Omental fat pad (tissue), 4 donors: ENCODE data around the gene RNASE13. TPM values are rescaled to one million over a fixed set of nuclear protein-coding genes. Genes with fewer than 3 reads are reported as not detected.

Experiments
- ATAC-seq: fragments of 150-250 bp; one replicate; pipeline ENCODE4 v1.9.1; 2016; ENCODE audit warnings: mild to moderate bottlenecking, moderate library complexity; ENCODE audit not compliant: low FRiP score
- DNase-seq: peaks from one replicate; pipeline ENCODE4 v3.0.0-alpha.2; 2019; ENCODE audit warnings: low spot score
- total RNA-seq, 4 donors: library from RNA; depleted of rRNA; stranded (reverse); fragments of >200 nt; gene quantifications; one replicate each; pipeline ENCODE4 v1.1.0, GENCODE V29; 2016
- TF ChIP-seq, protein P1 (sequence below), 3 donors: fragments of 450-650 bp; IDR thresholded peaks; one replicate each; pipeline ENCODE4 v1.5.1; 2016 to 2017; ENCODE audit warnings: antibody characterized with exemption in 3 of 3, mild to moderate bottlenecking in 3 of 3, moderate library complexity in 2 of 3

Gene RNASE13
- total RNA-seq, 4 donors from 2014 or later: not detected

DNA sequence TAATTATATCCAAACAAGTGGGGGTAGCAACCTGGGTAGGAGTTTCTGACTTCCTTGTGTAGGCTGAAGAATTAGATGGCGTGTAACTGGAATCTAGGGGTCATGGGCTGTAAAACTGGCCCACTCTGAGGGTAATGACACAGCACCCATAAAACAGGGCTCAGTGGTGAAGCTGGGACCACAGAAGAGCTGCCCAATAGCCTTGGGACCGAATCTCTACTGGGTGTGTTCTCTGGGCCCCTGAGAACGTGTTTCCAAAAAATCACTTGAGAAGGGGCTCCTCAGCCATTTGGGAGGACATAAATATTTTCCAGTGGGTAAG, 26.7 kb upstream of the RNASE13 start:
- TF ChIP-seq, protein P1, sequence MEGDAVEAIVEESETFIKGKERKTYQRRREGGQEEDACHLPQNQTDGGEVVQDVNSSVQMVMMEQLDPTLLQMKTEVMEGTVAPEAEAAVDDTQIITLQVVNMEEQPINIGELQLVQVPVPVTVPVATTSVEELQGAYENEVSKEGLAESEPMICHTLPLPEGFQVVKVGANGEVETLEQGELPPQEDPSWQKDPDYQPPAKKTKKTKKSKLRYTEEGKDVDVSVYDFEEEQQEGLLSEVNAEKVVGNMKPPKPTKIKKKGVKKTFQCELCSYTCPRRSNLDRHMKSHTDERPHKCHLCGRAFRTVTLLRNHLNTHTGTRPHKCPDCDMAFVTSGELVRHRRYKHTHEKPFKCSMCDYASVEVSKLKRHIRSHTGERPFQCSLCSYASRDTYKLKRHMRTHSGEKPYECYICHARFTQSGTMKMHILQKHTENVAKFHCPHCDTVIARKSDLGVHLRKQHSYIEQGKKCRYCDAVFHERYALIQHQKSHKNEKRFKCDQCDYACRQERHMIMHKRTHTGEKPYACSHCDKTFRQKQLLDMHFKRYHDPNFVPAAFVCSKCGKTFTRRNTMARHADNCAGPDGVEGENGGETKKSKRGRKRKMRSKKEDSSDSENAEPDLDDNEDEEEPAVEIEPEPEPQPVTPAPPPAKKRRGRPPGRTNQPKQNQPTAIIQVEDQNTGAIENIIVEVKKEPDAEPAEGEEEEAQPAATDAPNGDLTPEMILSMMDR (IDR thresholded peaks at IDR 0.05): no peak
- DNase-seq (no peak), ATAC-seq (no peak)

DNA sequence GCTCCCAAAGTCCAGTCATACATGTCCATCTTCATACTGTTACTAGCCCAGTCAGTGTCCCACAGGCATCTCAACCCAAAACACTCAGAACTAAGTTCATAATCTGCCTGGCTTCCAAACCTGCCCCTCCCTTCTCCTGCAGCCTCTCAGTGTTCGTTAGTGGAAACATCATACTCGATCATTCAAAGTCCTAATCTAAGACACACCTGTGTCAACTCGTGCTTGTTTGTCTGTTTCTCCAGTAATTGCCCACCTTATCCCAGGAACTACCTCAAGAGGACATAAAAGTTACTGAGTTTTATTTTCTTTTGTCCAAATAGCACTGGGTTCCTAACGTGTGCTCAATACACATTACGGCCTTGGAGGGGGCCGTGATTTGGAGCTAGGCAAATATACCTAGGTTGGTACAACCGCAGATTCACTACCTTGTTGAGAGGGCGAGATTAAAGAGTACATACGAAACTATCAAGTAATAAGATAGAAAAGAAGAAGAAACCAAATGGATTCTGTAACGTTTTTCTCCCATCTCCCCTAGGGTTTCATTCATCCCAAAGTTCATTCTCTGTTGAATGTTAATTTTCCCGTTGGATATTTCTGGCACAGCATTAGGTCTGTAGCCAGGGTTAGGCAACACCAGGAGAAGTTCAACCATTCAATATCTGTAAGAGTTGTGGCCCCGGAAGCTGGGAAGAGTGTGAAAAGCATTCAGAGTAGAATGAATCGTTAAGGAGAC, 26.2 kb upstream of the RNASE13 start:
- TF ChIP-seq, protein P1 (IDR thresholded peaks at IDR 0.05): no peak
- ATAC-seq: no peak
- DNase-seq: no peak

DNA sequence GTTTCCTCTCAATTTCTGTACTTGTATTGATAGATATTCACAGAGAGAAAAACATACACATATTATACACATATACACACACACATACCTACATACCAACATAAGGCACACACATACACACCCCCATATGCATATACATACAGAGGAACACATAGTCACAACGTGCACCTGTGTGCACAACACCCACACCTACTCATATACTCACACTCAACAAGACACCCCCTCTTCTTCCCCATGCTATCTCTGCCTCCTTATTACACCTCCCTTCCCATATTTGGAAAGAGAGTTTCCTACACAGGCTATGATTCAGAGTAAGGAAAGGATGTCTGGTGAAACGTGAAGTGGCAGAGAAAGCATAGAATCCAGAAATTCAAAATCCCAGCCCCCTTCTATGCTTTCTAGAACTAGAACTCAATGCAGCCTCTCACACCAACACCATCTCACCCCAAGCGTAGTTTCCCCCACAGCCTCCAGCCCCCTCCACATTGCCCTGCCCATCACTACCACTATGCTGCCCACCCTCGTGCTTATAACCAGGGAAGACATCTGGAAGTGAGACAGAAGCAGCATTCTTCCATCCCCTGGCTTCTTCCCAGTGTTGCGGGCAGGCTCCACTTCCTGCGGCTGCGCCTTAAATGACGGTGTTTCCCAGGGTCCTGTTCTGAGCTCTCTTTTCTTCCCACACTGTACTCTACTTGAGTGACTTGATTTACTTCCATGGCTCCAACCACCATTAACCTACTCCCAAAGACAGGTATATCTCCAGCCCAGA, 25.4 kb upstream of the RNASE13 start:
- ATAC-seq: no peak
- TF ChIP-seq, protein P1 (IDR thresholded peaks at IDR 0.05): no peak
- DNase-seq: no peak

DNA sequence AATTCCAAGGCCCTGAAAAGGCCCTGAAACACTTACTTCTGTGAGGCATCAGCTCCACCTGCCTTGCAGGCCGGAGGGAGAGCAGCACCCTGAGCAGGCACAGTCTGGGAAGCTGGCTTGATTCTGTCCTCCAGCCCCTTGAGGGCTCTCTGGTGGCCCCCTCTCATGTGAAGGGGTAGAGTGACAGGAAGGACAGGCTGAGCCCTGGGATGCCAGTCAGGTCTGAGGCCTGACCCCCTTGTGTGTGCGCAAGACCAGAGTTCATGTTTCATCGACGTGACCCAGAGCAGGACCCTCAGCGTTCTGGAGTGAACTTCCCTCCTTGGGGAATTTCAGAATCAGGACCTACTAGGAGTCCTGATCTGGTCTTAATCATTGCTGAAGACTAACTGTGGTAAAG, 24.3 kb upstream of the RNASE13 start:
- ATAC-seq: no peak
- DNase-seq: no peak
- TF ChIP-seq, protein P1 (IDR thresholded peaks at IDR 0.05): no peak

DNA sequence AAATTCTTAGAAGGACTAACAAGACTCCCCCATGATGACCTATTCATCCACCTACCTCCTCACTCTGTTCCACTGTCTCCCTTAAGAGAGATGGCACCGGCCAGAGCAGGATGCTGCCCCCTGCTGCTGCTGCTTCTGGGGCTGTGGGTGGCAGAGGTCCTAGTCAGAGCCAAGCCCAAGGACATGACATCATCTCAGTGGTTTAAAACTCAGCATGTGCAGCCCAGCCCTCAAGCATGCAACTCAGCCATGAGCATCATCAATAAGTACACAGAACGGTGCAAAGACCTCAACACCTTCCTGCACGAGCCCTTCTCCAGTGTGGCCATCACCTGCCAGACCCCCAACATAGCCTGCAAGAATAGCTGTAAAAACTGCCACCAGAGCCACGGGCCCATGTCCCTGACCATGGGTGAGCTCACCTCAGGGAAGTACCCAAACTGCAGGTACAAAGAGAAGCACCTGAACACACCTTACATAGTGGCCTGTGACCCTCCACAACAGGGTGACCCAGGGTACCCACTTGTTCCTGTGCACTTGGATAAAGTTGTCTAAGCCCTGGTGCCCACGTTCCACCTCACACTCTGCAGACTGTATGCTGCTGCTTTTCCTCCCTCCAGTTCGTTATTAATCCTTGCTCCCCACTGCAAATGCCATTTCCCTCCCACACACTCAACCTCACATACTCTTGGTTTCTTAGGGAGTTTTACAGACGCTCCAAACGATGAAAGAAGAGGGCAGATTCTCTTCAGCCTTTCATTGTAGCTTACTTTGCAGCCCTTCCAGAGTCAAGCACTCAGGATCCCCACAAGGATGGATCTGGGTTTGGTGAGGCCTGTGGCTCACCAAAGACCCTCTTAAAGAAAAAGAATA, 23.4 kb upstream of the RNASE13 start, which contains the start of gene RNASE8:
Gene RNASE8 (plus strand): TSS at position 20 of the 873 bp plus-strand sequence. CDS start 71 bp downstream, at position 91.
- DNase-seq (no peak), ATAC-seq (peak; percentile 42)
- TF ChIP-seq, protein P1 (IDR thresholded peaks at IDR 0.05): no peak

DNA sequence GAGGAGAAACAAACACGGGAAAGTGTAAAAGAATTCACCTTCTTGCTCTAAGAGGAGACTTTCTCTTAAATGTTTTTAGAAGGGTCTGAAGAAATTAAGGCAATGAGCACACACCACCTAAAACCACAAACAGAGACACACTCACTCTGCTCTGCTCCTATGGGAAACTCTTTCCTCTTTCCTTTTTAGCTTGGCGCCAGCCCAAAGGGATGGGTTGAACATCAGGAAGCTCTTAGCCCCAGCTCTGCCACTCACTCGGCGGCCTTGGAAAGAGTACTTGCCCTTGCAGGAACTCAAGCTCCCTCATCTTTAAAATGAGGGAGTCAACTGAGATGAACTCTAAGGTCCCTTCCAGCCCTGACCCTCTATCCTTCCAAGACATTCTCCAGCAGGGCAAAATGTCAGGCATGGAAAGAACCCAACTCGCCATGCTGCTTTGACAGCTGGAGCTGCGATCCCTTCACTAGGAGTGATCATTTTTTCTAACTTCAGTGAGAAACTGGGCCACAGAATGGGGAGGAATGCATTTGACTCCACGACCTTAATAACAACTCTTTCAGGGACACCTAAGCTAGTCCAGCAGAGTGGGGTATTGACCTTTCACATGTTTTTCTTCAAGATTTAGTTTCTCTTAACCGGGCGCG, 22.0 kb upstream of the RNASE13 start:
- no peak for ATAC-seq
- no peak for DNase-seq
- TF ChIP-seq, protein P1 (IDR thresholded peaks at IDR 0.05): no peak
